Activated CD4-positive, alpha-beta T cell treated with anti-CD3 and anti-CD28 coated beads, Interleukin-2, amount 50 U/mL, for 4 hours (primary cell): Measurements from ENCODE around the gene RAB29.
"Not testable (repeated sequence)": the region's sequence is repeated elsewhere in the genome, so short reads cannot be mapped to it uniquely, and the experiment has no call there.

Experiments
- DNase-seq, 2 experiments: peaks; one replicate each; pipeline ENCODE4 v3.0.0-alpha.2; 2020

Gene RAB29, protein sequence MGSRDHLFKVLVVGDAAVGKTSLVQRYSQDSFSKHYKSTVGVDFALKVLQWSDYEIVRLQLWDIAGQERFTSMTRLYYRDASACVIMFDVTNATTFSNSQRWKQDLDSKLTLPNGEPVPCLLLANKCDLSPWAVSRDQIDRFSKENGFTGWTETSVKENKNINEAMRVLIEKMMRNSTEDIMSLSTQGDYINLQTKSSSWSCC

DNA sequence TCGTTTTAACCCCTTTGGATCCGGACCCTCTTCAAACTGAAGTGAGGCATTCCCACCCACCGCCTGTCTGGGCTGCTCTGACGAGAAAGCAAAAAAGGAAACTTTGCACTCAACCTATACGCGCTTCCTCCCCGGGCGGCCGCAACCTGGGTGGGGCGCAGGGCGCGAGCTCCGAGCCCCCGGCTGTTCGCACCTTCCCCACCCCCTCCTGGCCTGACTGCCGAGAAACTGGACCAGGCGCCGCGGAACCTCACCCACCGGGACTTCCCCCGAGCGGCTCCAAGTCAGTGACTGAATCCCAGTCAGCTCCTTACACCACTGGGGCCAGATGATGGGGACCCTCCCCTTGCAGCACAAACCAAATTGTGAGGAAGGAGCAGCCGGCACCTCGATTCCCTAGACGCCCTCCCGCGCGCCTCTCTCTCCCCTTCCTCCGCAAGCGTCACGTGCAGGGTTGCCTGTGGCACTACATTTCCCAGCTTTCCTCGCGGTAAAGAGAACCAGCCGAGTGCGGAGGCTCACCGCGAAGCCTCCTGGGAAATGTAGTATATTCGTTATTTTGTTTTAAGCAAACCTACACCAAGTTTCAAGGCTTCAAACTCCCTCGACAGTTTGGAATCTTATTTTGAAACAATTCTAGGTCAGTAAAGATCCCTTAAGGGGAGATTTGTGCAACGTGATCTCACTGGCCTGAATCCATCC is at the start of gene RAB29:
Gene RAB29 (minus strand): TSS at position 468 of the 702 bp plus-strand sequence. CDS start 526 bp downstream, outside the sequence.
- peak; percentile 80 to 81 for DNase-seq

DNA sequence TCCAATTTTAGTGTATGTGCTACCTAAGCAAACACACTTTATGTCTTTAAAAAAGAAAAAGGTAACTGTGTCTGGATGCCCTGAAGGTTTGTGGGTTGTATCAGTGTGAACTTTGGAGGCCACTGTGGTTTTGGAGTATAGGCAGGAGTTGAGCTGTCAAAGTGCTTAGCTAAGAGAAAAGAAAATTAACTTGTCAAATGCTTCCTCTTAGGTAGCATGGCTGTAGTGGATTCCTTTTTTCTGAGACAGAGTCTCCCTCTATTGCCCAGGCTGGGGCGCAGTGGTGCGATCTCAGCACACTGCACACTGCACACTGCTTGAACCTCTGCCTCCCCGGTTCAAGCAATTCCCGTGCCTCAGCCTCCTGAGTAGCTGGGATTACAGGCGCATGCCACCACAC is 48.9 kb upstream of the RAB29 start:
- no peak for DNase-seq

GRCh38 chr1:205823260-205823659 is 48.0 kb upstream of the RAB29 start:
- DNase-seq = not testable (repeated sequence)

DNA sequence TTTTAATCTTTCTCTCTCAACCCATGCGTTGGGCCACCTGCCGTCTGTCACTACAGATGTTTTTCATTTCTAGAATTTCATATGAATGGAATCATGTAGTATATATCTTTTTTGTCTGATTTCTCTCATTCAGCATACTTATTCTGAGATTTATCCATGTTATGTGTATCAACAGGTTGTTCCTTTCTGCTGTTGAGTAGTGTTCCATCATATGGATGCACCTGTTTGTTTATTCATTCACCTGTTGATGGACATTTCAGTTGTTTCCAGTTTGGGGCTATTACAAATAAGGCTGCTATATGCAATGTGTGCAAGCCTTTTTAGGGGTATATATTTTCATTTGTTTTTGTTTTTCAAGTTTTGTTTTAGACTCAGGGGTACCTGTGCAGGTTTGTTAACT is 47.1 kb upstream of the RAB29 start:
- no peak for DNase-seq

DNA sequence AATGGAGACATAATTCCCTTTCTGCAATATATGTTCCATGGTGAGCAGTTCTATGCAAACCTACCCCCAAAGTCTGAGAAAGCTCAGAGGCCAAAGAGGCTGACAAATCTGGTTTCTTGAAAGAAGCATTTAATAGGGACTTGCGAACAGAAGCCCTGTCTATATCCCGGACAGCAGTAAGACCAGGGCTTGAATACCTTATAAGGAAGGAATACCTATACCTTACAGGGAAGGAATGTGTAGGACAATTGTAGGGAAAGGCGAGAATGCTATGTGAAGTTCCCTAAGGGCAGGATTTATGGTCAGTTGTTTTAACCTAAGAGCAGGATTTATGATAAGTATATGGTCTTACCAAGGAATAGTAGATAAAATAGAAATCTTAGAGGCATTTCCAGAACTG is 42.7 kb upstream of the RAB29 start:
- no peak for DNase-seq

DNA sequence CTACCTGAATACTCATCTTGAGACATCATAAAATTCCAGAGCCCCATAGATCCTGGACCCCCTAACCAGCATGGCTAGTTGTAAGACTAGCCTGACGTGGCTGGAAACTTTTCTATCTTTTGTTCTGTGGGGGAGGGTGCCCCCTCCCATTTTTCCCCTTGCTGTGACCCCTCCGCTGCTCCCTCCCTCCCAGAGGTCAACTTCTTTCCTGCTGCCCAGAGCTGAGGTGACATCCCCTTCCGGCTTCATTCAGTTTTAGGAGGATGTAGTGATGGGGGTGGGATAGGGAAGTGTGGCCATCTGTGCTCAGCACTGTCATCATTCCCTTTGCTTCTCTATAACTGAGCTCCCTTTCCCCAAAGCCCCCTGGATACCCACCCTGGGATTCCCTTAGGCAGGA is 42.1 kb upstream of the RAB29 start:
- no peak for DNase-seq

DNA sequence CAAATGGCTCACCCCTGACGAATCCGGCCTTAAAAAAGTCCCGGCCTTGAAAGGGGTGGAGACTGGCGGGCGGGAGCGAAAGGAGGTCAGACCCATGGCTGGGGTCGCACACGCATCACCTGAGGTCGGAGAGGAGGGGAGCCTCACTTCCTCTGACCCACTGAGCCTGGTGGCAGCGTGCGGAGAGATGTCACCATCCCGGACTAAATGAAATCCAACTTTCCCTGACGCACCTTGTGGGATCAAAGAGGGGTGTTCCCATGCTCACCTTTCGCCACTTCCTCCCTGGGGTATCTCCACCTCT is 38.4 kb upstream of the RAB29 start:
- no peak for DNase-seq

- peak; percentile 87 for DNase-seq
These were observed 37.8 kb upstream of the RAB29 start, which contains the start of gene SLC41A1 for GRCh38 chr1:205812878-205813754. TSS of gene SLC41A1 (minus strand) at chr1:205813198. CDS start at chr1:205810441, 2,757 bp downstream.

DNA sequence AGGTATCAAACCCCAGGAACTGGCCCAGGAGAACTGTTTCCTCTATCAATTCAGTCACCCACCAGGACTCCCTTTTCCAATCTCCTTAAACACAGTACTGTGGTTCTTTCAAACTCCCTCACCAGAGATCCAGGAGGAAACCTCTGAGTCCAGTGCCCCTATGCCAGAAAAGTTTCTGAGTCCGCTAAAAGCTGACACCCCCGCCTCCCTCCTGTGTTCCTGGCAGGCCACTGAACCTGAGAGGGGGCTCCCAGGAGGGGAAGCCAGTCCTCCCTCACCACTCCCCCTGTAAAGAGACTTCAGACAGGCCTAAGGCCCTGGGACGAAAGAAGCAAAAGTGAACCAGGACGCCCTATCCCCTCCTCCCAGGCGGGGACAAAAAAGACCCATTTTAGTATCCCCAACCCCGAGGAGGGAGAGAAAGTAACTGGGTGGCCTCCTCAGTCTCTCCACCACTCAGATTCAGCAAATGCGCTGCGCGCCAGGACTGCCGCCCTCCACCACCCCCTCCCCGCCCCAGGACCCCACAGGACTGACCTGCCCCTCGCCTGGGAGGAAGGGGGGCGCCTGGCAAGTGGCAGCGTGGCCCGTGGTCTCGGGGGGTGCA is 37.1 kb upstream of the RAB29 start:
- DNase-seq = no peak

DNA sequence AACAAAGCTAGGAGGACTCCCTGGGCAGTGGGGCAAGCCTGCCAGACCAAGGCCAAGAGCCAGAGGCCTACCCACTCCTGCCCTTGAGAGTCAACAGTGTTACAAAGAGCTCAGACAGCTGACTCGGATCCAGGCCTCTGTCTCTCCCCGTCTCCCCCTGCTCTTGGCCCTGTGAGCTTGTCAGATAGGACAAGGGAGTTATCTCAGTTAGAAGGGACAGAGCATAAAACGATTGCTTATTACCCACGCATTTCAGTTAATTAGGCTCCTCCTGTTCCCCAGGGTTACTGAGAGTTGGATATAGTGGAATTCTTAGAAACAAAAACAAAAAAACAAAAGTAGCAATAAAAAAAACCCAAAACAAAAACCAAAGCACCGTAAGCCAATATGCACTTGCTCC is 36.4 kb upstream of the RAB29 start:
- no peak for DNase-seq

- no peak for DNase-seq
These were observed 35.3 kb upstream of the RAB29 start for GRCh38 chr1:205810448-205811157.

GRCh38 chr1:205809942-205810345 is 34.7 kb upstream of the RAB29 start:
- no peak for DNase-seq

GRCh38 chr1:205809469-205809868 is 34.2 kb upstream of the RAB29 start:
- no peak for DNase-seq

- peak; percentile 26 to 32 for DNase-seq
These were observed 29.9 kb upstream of the RAB29 start for GRCh38 chr1:205805082-205805711.

- DNase-seq = no peak
These were observed 29.3 kb upstream of the RAB29 start for GRCh38 chr1:205804605-205805004.

DNA sequence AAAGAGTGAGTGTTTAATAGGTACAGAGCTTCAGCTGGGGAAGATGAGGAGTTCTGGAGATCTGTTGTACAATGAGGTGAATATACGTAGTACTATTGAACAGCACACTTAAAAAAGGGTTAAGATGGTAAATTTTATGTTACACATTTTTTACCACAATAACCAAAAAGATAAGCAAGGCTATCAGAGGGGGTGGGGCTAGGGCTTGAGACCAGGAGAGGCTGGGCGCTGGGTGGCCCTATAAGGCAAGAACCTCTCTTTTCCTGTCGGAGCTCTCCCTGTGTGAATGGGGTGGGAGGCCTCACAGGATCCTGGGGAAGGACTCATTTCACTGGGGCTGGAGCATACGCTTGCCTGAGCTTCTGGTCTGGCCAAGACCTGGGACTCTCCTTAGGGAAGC is 28.7 kb upstream of the RAB29 start:
- no peak for DNase-seq

DNA sequence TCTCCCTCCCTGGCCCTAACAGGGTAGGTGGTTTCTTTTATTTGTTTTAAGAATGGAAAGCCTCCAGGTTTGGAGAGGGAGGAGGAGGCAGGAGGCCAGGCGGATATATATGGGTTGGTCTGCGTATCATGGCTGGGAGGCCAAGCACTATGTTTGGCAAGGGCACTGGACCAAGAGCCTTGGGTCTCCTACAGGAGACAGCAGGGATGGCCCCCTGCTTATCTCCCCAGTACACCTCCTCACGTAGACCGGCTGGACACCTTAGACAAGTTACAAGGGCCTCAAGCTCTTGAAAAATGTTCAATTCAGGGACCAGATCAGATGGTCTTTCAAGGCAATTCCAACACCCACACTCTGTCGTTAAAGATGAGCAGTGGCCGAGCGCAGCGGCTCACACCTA is 26.8 kb upstream of the RAB29 start:
- no peak for DNase-seq

DNA sequence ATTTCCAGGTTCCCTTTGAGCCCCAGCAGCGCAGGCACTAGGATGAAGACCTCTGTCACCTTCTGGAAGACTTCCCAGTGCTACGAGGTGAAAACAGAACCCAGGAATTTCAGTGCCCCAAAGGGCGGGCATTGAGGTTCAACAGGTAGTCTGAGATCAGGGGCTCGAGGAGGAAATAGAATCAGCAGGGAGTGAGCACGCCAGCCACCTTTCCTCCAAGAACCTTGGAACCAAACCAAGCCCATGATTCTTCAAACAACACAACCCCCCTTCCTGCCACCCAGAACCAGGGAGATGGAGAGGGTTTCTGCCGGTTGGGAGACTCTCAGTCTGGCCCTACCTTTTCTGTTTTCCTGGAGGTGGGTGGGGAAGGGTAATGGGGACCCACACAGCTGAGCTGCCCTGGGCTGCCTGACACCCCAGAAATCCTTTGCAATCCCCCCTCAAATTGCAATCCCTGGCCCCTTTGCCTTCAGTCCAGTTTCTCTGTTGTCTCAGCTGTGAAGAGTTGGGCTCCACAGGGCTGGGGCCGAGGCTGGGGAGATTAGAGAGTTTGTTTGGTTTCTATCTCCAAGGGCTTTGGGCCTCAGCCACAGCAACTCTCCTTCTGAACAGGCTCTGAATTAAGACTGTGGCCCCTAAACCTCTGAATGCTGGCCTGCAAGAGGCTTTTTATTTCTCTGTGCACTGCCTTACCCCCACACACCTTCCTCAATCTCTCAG is 25.9 kb upstream of the RAB29 start:
- DNase-seq = no peak

GRCh38 chr1:205800427-205800826 is 25.1 kb upstream of the RAB29 start:
- DNase-seq = no peak

- no peak for DNase-seq
These were observed 23.3 kb upstream of the RAB29 start for GRCh38 chr1:205798577-205798976.

DNA sequence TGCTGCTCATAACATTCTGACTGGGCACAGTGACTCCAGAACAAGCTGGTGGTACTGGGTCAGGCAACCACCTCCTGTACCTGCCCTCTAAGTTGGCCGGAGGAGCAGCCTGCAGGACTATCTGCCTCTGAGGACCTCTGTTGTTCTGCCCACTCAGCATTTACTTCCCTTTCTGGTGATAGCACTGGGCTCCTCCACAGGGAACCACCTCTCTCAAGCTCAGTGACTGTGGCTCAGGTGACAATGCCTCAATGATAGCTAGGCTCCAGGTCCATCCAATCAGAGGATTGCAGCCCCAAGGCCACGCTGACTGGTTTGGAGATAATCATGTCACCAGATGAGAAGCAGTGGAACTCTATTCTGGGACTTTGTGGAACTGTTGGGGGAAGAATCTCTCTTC is 21.9 kb upstream of the RAB29 start:
- no peak for DNase-seq
